ENCODE results near the gene PITRM1.
"Not testable (repeated sequence)": the region's sequence is repeated elsewhere in the genome, so short reads cannot be mapped to it uniquely, and the experiment has no call there.

Gene PITRM1

GRCh38 chr10:3115685-3116084, 56.9 kb downstream of the PITRM1 start:
- Histone ChIP-seq H3K9me3 (ENCODE audit: insufficient read depth, low read depth, low read length) (no peaks in the 10 kb centered on the region), H3K4me3 (ENCODE audit: low read length) (no peak overlapping the region), H3K4me1 (ENCODE audit: insufficient read depth, low read length) (no peaks in the 10 kb centered on the region), H3K27me3 (ENCODE audit: insufficient read depth, low read length) (no peaks in the 10 kb centered on the region), H3K9ac (ENCODE audit: low read depth, low read length) (no peak overlapping the region), H3K36me3 (ENCODE audit: insufficient read depth, low read length) (peaks cover 90% of the 10 kb centered on the region), H3K27ac (ENCODE audit: low read depth, low read length) (no peak overlapping the region)
- 97% methylated on average over 8 of the region's 8 CpGs for WGBS

GRCh38 chr10:3113343-3113720, 59.2 kb downstream of the PITRM1 start:
- Histone ChIP-seq H3K36me3 (ENCODE audit: insufficient read depth, low read length) (peaks cover 91% of the 10 kb centered on the region), H3K4me3 (ENCODE audit: low read length) (no peak overlapping the region), H3K27me3 (ENCODE audit: insufficient read depth, low read length) (no peaks in the 10 kb centered on the region), H3K4me1 (ENCODE audit: insufficient read depth, low read length) (no peaks in the 10 kb centered on the region), H3K9ac (ENCODE audit: low read depth, low read length) (no peak overlapping the region), H3K9me3 (ENCODE audit: insufficient read depth, low read depth, low read length) (no peaks in the 10 kb centered on the region), H3K27ac (ENCODE audit: low read depth, low read length) (no peak overlapping the region)
- 96% methylated on average over 19 of the region's 19 CpGs for WGBS

GRCh38 chr10:3111621-3112163, 60.9 kb downstream of the PITRM1 start:
- H3K36me3 ChIP-seq (ENCODE audit: insufficient read depth, low read length): peaks cover 93% of the 10 kb centered on the region
- 80% methylated on average over 15 of the region's 15 CpGs for WGBS
- H3K27ac ChIP-seq (ENCODE audit: low read depth, low read length): no peak overlapping the region
- no peaks in the 10 kb centered on the region for H3K4me1 ChIP-seq (ENCODE audit: insufficient read depth, low read length)
- H3K27me3 ChIP-seq (ENCODE audit: insufficient read depth, low read length): no peaks in the 10 kb centered on the region
- no peak overlapping the region for H3K4me3 ChIP-seq (ENCODE audit: low read length)
- H3K9ac ChIP-seq (ENCODE audit: low read depth, low read length): no peak overlapping the region
- no peaks in the 10 kb centered on the region for H3K9me3 ChIP-seq (ENCODE audit: insufficient read depth, low read depth, low read length)

DNA sequence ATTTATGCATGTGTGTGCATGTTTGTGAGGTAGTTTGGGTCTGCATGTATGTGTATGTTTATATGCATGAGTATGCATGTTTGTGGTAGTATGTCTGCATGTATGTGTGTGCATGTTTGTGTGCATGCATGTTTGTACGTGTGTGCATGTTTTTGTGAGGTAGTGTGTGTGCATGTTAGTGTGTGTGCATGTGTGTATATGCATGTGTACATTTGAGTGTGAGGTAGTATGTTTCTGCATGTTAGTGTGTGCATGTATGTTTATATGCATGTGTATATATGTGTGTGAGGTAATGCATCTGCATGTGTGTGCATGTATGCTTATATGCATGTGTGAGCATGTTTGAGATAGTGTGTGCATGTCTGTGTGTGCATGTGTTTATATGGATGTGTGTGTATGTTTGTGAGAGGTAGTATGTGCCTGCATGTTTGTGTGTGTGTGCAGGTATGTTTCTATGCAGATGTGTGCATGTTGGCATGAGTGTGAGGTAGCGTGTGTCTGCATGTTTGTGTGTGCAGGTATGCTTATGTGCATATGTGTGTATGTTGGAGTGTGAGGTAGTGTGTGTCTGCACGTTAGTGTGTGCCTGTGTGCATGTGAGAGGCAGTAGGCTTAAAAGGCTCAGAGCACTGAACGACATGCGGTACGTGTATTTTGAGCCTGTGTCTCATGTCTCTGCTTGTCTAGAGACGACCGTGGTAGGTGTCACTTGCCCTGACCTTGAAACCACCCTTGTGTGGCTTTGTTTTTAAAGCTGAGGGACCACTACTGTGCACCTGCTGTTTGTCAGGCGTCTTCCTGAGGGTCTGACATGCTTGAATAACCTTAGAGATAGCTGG, 61.6 kb downstream of the PITRM1 start:
- Histone ChIP-seq H3K36me3 (ENCODE audit: insufficient read depth, low read length) (peaks cover 86% of the 10 kb centered on the region), H3K4me3 (ENCODE audit: low read length) (no peak overlapping the region), H3K4me1 (ENCODE audit: insufficient read depth, low read length) (no peaks in the 10 kb centered on the region), H3K9ac (ENCODE audit: low read depth, low read length) (no peak overlapping the region), H3K27me3 (ENCODE audit: insufficient read depth, low read length) (no peaks in the 10 kb centered on the region), H3K9me3 (ENCODE audit: insufficient read depth, low read depth, low read length) (no peaks in the 10 kb centered on the region), H3K27ac (ENCODE audit: low read depth, low read length) (no peak overlapping the region)
- 96% methylated on average over 9 of the region's 9 CpGs for WGBS

DNA sequence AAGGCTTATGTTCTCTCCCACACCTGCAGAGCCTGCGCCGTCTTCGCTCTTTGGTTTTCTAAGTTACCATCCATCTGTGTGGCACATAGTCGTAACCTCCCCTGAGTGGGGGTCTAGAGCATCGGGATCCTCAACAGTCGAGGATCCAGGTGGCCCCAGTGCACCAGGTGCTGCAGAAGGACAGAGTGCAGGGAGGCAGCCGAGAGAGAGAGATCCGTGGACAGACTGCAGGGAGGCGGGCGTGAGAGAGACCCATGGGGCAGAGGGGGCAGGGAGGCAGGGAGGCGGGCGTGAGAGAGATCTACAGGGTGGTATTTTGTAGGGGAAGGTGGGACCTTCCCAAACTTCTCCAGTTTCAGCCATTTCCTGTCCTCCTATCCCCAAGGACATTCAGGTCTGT, 62.9 kb downstream of the PITRM1 start:
- H3K4me3 ChIP-seq (ENCODE audit: low read length): no peak overlapping the region
- H3K27me3 ChIP-seq (ENCODE audit: insufficient read depth, low read length): no peaks in the 10 kb centered on the region
- no peak overlapping the region for H3K9ac ChIP-seq (ENCODE audit: low read depth, low read length)
- H3K36me3 ChIP-seq (ENCODE audit: insufficient read depth, low read length): peaks cover 86% of the 10 kb centered on the region
- no peak overlapping the region for H3K27ac ChIP-seq (ENCODE audit: low read depth, low read length)
- no peaks in the 10 kb centered on the region for H3K9me3 ChIP-seq (ENCODE audit: insufficient read depth, low read depth, low read length)
- H3K4me1 ChIP-seq (ENCODE audit: insufficient read depth, low read length): no peaks in the 10 kb centered on the region
- 93% methylated on average over 12 of the region's 12 CpGs for WGBS

DNA sequence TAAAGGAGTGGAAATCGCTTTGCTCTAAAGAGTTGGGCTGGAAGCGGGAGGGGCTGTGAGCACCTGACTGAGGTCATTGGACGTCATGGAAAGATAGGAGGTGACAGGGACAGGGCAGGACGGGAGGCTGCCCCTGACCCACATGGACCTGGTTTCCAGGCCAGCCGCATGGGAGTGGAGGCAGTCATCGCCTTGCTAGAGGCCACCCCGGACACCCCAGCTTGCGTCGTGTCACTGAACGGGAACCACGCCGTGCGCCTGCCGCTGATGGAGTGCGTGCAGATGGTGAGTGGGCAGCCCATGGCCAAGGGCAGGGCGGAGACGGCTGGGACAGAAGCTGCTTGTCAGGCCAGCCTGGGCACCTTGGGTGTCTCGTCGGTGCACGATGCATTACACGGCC, 63.4 kb downstream of the PITRM1 start:
- WGBS: 96% methylated on average over 21 of the region's 21 CpGs

GRCh38 chr10:3108575-3109105, 63.9 kb downstream of the PITRM1 start:
- no peak overlapping the region for H3K27ac ChIP-seq (ENCODE audit: low read depth, low read length)
- no peaks in the 10 kb centered on the region for H3K9me3 ChIP-seq (ENCODE audit: insufficient read depth, low read depth, low read length)
- peaks cover 87% of the 10 kb centered on the region for H3K36me3 ChIP-seq (ENCODE audit: insufficient read depth, low read length)
- no peak overlapping the region for H3K9ac ChIP-seq (ENCODE audit: low read depth, low read length)
- no peaks in the 10 kb centered on the region for H3K27me3 ChIP-seq (ENCODE audit: insufficient read depth, low read length)
- no peaks in the 10 kb centered on the region for H3K4me1 ChIP-seq (ENCODE audit: insufficient read depth, low read length)
- 97% methylated on average over 21 of the region's 21 CpGs for WGBS
- no peak overlapping the region for H3K4me3 ChIP-seq (ENCODE audit: low read length)

More for the DNA sequence above, 63.4 kb downstream of the PITRM1 start:
- Histone ChIP-seq H3K9me3 (ENCODE audit: insufficient read depth, low read depth, low read length) (no peaks in the 10 kb centered on the region), H3K27me3 (ENCODE audit: insufficient read depth, low read length) (no peaks in the 10 kb centered on the region), H3K4me1 (ENCODE audit: insufficient read depth, low read length) (no peaks in the 10 kb centered on the region), H3K27ac (ENCODE audit: low read depth, low read length) (no peak overlapping the region), H3K9ac (ENCODE audit: low read depth, low read length) (no peak overlapping the region), H3K36me3 (ENCODE audit: insufficient read depth, low read length) (peaks cover 86% of the 10 kb centered on the region), H3K4me3 (ENCODE audit: low read length) (no peak overlapping the region)

GRCh38 chr10:3108033-3108432, 64.5 kb downstream of the PITRM1 start:
- Histone ChIP-seq H3K36me3 (ENCODE audit: insufficient read depth, low read length) (peaks cover 87% of the 10 kb centered on the region), H3K9ac (ENCODE audit: low read depth, low read length) (no peak overlapping the region), H3K27me3 (ENCODE audit: insufficient read depth, low read length) (no peaks in the 10 kb centered on the region), H3K4me1 (ENCODE audit: insufficient read depth, low read length) (no peaks in the 10 kb centered on the region), H3K4me3 (ENCODE audit: low read length) (no peak overlapping the region), H3K9me3 (ENCODE audit: insufficient read depth, low read depth, low read length) (no peaks in the 10 kb centered on the region), H3K27ac (ENCODE audit: low read depth, low read length) (no peak overlapping the region)
- WGBS: 92% methylated on average over 8 of the region's 8 CpGs

- Histone ChIP-seq H3K9ac (ENCODE audit: low read depth, low read length) (no peak overlapping the region), H3K36me3 (ENCODE audit: insufficient read depth, low read length) (peaks cover 88% of the 10 kb centered on the region)
These were observed 65.1 kb downstream of the PITRM1 start for GRCh38 chr10:3107426-3107961.

DNA sequence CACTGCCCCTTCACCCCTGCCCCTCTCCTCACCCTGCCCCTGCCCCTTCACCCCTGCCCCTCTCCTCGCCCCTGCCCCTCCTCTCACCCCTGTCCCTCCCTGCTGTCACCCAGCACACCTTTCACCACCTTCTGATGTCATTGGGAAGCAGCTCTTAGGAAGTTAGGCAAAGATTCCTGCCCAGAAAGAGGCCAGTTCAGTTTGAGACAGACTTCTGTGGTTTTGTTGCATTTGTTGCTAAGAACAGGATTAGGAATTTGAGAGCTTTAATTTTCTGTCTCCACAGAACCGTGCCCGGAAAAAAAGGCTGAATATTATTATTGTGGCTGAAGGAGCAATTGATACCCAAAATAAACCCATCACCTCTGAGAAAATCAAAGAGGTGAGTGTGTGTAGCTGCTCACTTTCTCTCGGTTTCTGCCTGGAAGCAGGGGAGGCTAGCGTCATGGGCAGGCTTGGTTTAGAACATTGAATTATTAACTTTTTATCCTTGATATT, 65.6 kb downstream of the PITRM1 start:
- Histone ChIP-seq H3K27me3 (ENCODE audit: insufficient read depth, low read length) (no peaks in the 10 kb centered on the region), H3K4me1 (ENCODE audit: insufficient read depth, low read length) (no peaks in the 10 kb centered on the region), H3K9me3 (ENCODE audit: insufficient read depth, low read depth, low read length) (no peaks in the 10 kb centered on the region), H3K4me3 (ENCODE audit: low read length) (no peak overlapping the region), H3K27ac (ENCODE audit: low read depth, low read length) (no peak overlapping the region), H3K36me3 (ENCODE audit: insufficient read depth, low read length) (peaks cover 83% of the 10 kb centered on the region), H3K9ac (ENCODE audit: low read depth, low read length) (no peak overlapping the region)
- WGBS: 94% methylated on average over 2 of the region's 5 CpGs

More at GRCh38 chr10:3107426-3107961, 65.1 kb downstream of the PITRM1 start:
- no peaks in the 10 kb centered on the region for H3K27me3 ChIP-seq (ENCODE audit: insufficient read depth, low read length)
- H3K4me1 ChIP-seq (ENCODE audit: insufficient read depth, low read length): no peaks in the 10 kb centered on the region
- no peak overlapping the region for H3K4me3 ChIP-seq (ENCODE audit: low read length)
- no peaks in the 10 kb centered on the region for H3K9me3 ChIP-seq (ENCODE audit: insufficient read depth, low read depth, low read length)
- 95% methylated on average over 22 of the region's 22 CpGs for WGBS
- no peak overlapping the region for H3K27ac ChIP-seq (ENCODE audit: low read depth, low read length)

GRCh38 chr10:3106328-3106727, 66.3 kb downstream of the PITRM1 start:
- H3K4me1 ChIP-seq (ENCODE audit: insufficient read depth, low read length); H3K27me3 ChIP-seq (ENCODE audit: insufficient read depth, low read length); H3K9me3 ChIP-seq (ENCODE audit: insufficient read depth, low read depth, low read length); H3K27ac ChIP-seq (ENCODE audit: low read depth, low read length); H3K9ac ChIP-seq (ENCODE audit: low read depth, low read length); H3K4me3 ChIP-seq (ENCODE audit: low read length): not testable (repeated sequence)
- WGBS: 94% methylated on average over 5 of the region's 10 CpGs
- H3K36me3 ChIP-seq (ENCODE audit: insufficient read depth, low read length): peaks cover 81% of the 10 kb centered on the region

Measured in HUES64 (cell line).